NK-92 treated with Interleukin-12 subunit alpha and Interleukin-12 subunit beta, amount 100 ng/mL, for 24 hours (cell line): ENCODE measurements around the gene LCE1A.

Source experiments
- DNase-seq: peaks from one replicate; lab custom pipeline; 2025; lab: John Stamatoyannopoulos, UW

The LCE1A gene

DNA sequence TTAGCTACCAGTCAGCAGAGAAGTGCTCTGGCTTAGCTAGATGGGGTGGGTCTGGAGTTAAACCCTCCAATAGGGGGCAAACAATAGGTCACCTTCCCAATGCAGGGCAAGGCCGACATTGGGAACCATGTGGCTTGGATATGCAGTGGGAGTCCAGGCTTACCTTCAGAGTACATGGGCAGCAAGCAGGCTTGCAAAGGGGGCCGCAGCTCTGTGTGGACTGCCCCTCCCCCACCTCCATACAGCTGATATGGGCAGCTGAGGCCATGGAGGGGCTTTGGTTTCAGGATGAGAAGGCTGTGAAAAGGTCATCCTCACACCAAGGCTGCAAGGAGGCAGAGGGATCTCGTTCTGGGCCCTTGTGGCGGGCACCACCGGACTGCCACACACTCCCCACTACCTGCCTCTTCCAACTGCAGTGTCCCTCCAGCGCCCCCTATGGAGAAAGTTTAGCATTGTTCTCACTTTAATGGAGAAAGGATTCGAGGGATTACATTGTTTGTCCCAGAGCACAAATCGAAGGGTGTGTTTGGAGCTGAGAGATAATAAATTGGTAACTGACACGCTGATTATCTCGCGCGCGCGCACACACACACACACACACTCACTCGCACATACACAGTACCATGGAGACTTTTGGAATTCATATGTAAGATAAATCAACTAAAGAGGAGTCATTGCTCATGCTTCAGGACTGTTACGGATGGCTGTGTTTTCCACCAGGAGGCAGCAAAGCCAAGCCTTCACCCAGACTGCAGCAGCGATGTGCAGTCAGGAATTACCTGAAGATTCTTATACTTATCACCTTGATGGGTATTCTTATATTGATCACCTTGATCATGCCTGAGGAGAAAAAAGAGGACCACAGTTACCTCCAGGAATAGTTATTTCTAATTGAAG is 43.8 kb downstream of the LCE1A start:
- no peak for DNase-seq

DNA sequence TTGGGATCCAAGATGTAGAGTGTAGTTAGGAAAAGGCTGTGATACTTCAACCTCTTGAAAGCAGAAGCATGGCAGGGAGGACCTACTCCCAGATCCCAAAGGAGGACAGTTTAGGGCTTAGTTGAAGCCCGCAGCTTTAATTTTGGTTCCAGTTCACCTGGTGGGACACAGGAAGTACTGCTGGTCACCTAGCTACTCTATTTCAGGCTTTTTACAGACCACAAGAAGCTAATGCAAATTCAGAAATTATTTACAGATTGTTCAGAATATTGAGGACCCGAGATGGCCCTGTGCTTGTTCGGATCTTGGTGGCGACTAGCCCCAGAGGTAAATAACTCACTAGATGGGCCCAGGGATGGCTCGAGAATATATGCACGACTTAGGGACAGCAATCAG is 44.5 kb downstream of the LCE1A start:
- no peak for DNase-seq

DNA sequence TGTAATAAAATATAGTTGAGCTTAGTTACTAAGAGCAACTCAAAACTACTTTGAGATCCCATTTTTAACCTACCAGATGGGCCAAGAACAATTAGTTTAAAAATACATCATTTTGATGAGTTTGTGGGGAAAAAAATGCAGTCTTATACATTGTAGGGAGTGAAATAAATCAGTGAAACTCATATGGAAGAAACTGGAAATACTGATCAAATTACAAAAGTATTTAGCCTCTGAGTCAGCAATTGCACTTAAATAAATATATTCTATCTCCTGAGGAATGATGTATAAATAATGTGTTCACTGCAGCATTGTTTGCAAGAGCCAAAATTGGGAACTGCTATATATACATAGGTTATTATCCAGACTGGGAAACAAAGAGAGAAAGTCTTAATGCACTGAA is 46.2 kb downstream of the LCE1A start:
- DNase-seq, result no peak

DNA sequence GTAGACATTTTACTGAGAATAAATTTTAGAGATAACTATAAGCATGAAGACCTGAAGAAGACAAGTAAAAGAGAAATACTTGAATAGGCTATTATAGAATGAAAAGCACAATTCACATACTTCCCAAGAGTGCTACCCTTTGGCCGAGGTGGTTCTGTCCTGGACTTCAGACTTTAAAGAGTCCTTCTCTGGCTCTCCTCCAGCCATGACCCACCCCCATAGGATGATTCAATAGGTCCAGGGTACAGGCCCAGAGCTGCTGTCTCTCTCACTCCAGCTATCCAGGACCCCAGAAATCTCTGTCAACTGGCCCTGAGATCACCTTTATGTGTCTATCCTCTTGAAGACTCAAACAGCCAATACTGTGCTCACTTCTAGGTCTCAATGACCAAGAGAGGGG is 49.6 kb downstream of the LCE1A start:
- DNase-seq, result no peak
